GM23338 (cell line): ENCODE data around the gene SUSD1. TPM values are rescaled to one million over a fixed set of nuclear protein-coding genes. Genes with fewer than 3 reads are reported as not detected.

Source experiments
- ATAC-seq: fragments of 200-7000 bp; cut with Tn5 transposase; 3 replicates; pipeline ENCODE4 v1.9.1; 2020
- DNase-seq: peaks from one replicate; pipeline ENCODE4 v3.0.0-alpha.2; 2015; ENCODE audit warnings: low spot score
- H2AFZ ChIP-seq: fragments of 200-600 bp; sonication (generic); 2 replicates; pipeline ENCODE4 v1.8.0; 2016; ENCODE audit warnings: antibody characterized with exemption, mild to moderate bottlenecking, moderate library complexity
- H3F3A ChIP-seq: fragments of 200-600 bp; sonication (generic); replicated peaks from 2 replicates; pipeline ENCODE4 v1.8.0; 2017; ENCODE audit warnings: antibody characterized with exemption, mixed run types, low read depth
- H3K27ac ChIP-seq: fragments of 200-600 bp; sonication (generic); 2 replicates; pipeline ENCODE4 v1.6.1; 2016; ENCODE audit warnings: low read depth
- H3K27me3 ChIP-seq: fragments of 200-600 bp; sonication (generic); 2 replicates; pipeline ENCODE4 v1.8.0; 2016; ENCODE audit warnings: mild to moderate bottlenecking, mixed run types, moderate library complexity; ENCODE audit not compliant: insufficient read depth
- H3K36me3 ChIP-seq: fragments of 200-600 bp; sonication (generic); 2 replicates; pipeline ENCODE4 v1.8.0; 2016; ENCODE audit warnings: mild to moderate bottlenecking; ENCODE audit not compliant: insufficient read depth
- H3K4me1 ChIP-seq: fragments of 200-600 bp; sonication (generic); 2 replicates; pipeline ENCODE4 v1.8.0; 2016; ENCODE audit warnings: mild to moderate bottlenecking, moderate library complexity; ENCODE audit not compliant: insufficient read depth
- H3K4me2 ChIP-seq: fragments of 200-600 bp; sonication (generic); 2 replicates; pipeline ENCODE4 v1.7.1; 2017; ENCODE audit warnings: mixed run types
- H3K4me3 ChIP-seq: fragments of 200-600 bp; sonication (generic); 2 replicates; pipeline ENCODE4 v1.6.1; 2016; ENCODE audit warnings: mixed run types
- H3K79me2 ChIP-seq: fragments of 200-600 bp; sonication (generic); replicated peaks from 2 replicates; pipeline ENCODE4 v1.8.0; 2017; ENCODE audit warnings: mild to moderate bottlenecking; ENCODE audit not compliant: insufficient read depth
- H3K9me2 ChIP-seq: fragments of 200-600 bp; sonication (generic); 2 replicates; pipeline ENCODE4 v1.8.0; 2017; ENCODE audit not compliant: insufficient read depth
- H4K20me1 ChIP-seq: fragments of 200-600 bp; sonication (generic); replicated peaks from 2 replicates; pipeline ENCODE4 v1.8.0; 2017; ENCODE audit warnings: mild to moderate bottlenecking; ENCODE audit not compliant: insufficient read depth
- H3K27ac Mint-ChIP-seq: 2 replicates; pipeline ENCODE4 v1.8.0; 2020; ENCODE audit warnings: inconsistent platforms, mild to moderate bottlenecking, moderate library complexity, mixed read lengths
- H3K27me3 Mint-ChIP-seq: 3 replicates; pipeline ENCODE4 v1.8.0; 2022; ENCODE audit warnings: low read depth, mild to moderate bottlenecking, moderate library complexity, mixed read lengths, inconsistent platforms; ENCODE audit not compliant: insufficient read depth, poor library complexity
- H3K36me3 Mint-ChIP-seq: 3 replicates; pipeline ENCODE4 v1.8.0; 2021; ENCODE audit warnings: low read depth, mild to moderate bottlenecking, inconsistent platforms, moderate library complexity, mixed read lengths
- H3K4me1 Mint-ChIP-seq: 3 replicates; pipeline ENCODE4 v1.8.0; 2020; ENCODE audit warnings: mild to moderate bottlenecking, inconsistent platforms, mixed read lengths
- H3K4me3 Mint-ChIP-seq: 3 replicates; pipeline ENCODE4 v1.8.0; 2021; ENCODE audit warnings: moderate library complexity, mild to moderate bottlenecking, inconsistent platforms, mixed read lengths
- H3K9me3 Mint-ChIP-seq: 3 replicates; pipeline ENCODE4 v1.8.0; 2020; ENCODE audit warnings: moderate library complexity, mild to moderate bottlenecking, inconsistent platforms, mixed read lengths
- CREB1 ChIP-seq: fragments of 250-450 bp; sonication (Bioruptor Pico); IDR thresholded peaks from 2 replicates; pipeline ENCODE4 v1.5.0; 2020; ENCODE audit warnings: low read depth, mild to moderate bottlenecking, moderate library complexity
- CTCF ChIP-seq, 2 experiments: fragments of 200-600 bp in 1 of 2; sonication (generic) in 1 of 2; conservative IDR thresholded peaks; 2 replicates each; pipeline versions ENCODE4 v1.5.1 to v1.6.1; 2016 to 2017; ENCODE audit warnings: antibody characterized with exemption in 2 of 2, low read depth in 2 of 2, mild to moderate bottlenecking in 2 of 2, moderate library complexity in 1 of 2
- EZH2 ChIP-seq: fragments of 200-600 bp; sonication (generic); IDR thresholded peaks from one replicate; pipeline ENCODE4 v1.8.0; 2017; ENCODE audit warnings: antibody characterized with exemption, mild to moderate bottlenecking, low read depth; ENCODE audit not compliant: unreplicated experiment
- EZH2phosphoT487 ChIP-seq: fragments of 200-600 bp; sonication (generic); IDR thresholded peaks from one replicate; pipeline ENCODE4 v1.8.1; 2018; ENCODE audit warnings: antibody characterized with exemption; ENCODE audit not compliant: unreplicated experiment
- JUNB ChIP-seq: IDR thresholded peaks from one replicate; pipeline ENCODE4 v1.6.1; 2016; ENCODE audit warnings: antibody characterized with exemption; ENCODE audit not compliant: unreplicated experiment
- NANOG ChIP-seq: IDR thresholded peaks from 2 replicates; pipeline ENCODE4 v1.6.1; 2016; ENCODE audit warnings: antibody characterized with exemption, borderline replicate concordance
- ZNF114 ChIP-seq: fragments of 250-450 bp; sonication (Bioruptor Pico); IDR thresholded peaks from 2 replicates; pipeline ENCODE4 v1.5.0; 2020; ENCODE audit warnings: mild to moderate bottlenecking, moderate library complexity
- polyA plus RNA-seq: library from polyadenylated mRNA; unstranded; fragments of >200 nt; fragmentation: Nextera tagmentation; extraction: Ambion mirVana; gene quantifications from 2 replicates; pipeline ENCODE4 v1.2.1, GENCODE V29; 2016
- total RNA-seq: library from RNA; depleted of rRNA; stranded (reverse); fragments of >200 nt; shearing (Covaris generic); gene quantifications from 2 replicates; pipeline ENCODE4 v1.2.3, GENCODE V29; 2014
- TF ChIP-seq, protein P1 (sequence below): IDR thresholded peaks from one replicate; pipeline ENCODE4 v1.6.1; 2018; ENCODE audit warnings: antibody characterized with exemption; ENCODE audit not compliant: unreplicated experiment
- TF ChIP-seq, protein P2 (sequence below): fragments of 250-450 bp; sonication (Bioruptor Pico); IDR thresholded peaks from 2 replicates; pipeline ENCODE4 v1.5.0; 2020; ENCODE audit warnings: mild to moderate bottlenecking, moderate library complexity

Gene SUSD1
- total and polyA plus RNA-seq, 2 experiments from 2014 or later, result 1.2 to 6.4 TPM

GRCh38 chr9:112028242-112029221 lies 146.6 kb downstream of the SUSD1 start:
- Histone ChIP-seq H3K4me3 (no peak overlapping the region), H2AFZ (no peak overlapping the region), H3K36me3 (no peaks in the 10 kb centered on the region), H3F3A (no peaks in the 10 kb centered on the region), H4K20me1 (no peaks in the 10 kb centered on the region), H3K79me2 (no peaks in the 10 kb centered on the region), H3K9me2 (peaks cover 3% of the 10 kb centered on the region; the same call in 1 of the 2 replicates), H3K27ac (no peak overlapping the region), H3K27me3 (no peaks in the 10 kb centered on the region), H3K4me2 (no peak overlapping the region), H3K4me1 (peaks cover 10% of the 10 kb centered on the region; the same call in 1 of the 2 replicates)
- H3K4me3 Mint-ChIP-seq, result no peak overlapping the region
- H3K27ac Mint-ChIP-seq, result no peak overlapping the region
- H3K27me3 Mint-ChIP-seq, result peaks cover 3% of the 10 kb centered on the region
- DNase-seq (no peak), ATAC-seq (no peak)
- no peaks in the 10 kb centered on the region for H3K9me3 Mint-ChIP-seq
- TF ChIP-seq JUNB (no peak), CREB1 (no peak), EZH2phosphoT487 (no peak)
- no peaks in the 10 kb centered on the region for H3K36me3 Mint-ChIP-seq
- H3K4me1 Mint-ChIP-seq, result peaks cover 10% of the 10 kb centered on the region

DNA sequence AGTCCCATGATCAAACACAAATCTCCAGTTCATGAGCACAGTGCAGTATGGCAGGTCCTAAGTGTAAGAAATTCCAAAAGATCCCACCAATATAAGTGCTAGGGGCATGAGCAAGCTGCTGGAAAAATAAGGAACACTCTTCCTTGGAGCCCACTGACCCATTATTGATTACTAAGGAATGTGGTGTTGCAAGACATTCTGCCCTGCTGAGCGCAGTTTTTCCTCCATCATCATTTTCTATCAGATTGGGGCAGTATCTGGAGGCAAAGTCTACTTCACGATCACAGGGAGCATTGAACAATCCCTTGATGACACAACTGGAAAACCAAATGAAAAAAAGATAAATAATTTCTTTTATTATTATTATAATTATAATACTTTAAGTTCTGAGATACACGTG lies 149.2 kb downstream of the SUSD1 start:
- no peaks in the 10 kb centered on the region for H3K9me3 Mint-ChIP-seq
- peaks cover 10% of the 10 kb centered on the region; the same call in 1 of the 2 replicates for H3K4me1 ChIP-seq
- TF ChIP-seq CREB1 (no peak), CTCF (conservative IDR thresholded peaks at IDR 0.05; ENCODE audit: low read depth in 2 of 2) (no peak), ZNF114 (CRISPR knock-in tag) (no peak), JUNB (no peak), NANOG (no peak), EZH2 (no peak)
- TF ChIP-seq, protein P1, sequence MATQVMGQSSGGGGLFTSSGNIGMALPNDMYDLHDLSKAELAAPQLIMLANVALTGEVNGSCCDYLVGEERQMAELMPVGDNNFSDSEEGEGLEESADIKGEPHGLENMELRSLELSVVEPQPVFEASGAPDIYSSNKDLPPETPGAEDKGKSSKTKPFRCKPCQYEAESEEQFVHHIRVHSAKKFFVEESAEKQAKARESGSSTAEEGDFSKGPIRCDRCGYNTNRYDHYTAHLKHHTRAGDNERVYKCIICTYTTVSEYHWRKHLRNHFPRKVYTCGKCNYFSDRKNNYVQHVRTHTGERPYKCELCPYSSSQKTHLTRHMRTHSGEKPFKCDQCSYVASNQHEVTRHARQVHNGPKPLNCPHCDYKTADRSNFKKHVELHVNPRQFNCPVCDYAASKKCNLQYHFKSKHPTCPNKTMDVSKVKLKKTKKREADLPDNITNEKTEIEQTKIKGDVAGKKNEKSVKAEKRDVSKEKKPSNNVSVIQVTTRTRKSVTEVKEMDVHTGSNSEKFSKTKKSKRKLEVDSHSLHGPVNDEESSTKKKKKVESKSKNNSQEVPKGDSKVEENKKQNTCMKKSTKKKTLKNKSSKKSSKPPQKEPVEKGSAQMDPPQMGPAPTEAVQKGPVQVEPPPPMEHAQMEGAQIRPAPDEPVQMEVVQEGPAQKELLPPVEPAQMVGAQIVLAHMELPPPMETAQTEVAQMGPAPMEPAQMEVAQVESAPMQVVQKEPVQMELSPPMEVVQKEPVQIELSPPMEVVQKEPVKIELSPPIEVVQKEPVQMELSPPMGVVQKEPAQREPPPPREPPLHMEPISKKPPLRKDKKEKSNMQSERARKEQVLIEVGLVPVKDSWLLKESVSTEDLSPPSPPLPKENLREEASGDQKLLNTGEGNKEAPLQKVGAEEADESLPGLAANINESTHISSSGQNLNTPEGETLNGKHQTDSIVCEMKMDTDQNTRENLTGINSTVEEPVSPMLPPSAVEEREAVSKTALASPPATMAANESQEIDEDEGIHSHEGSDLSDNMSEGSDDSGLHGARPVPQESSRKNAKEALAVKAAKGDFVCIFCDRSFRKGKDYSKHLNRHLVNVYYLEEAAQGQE, result no peak
- TF ChIP-seq, protein P2, sequence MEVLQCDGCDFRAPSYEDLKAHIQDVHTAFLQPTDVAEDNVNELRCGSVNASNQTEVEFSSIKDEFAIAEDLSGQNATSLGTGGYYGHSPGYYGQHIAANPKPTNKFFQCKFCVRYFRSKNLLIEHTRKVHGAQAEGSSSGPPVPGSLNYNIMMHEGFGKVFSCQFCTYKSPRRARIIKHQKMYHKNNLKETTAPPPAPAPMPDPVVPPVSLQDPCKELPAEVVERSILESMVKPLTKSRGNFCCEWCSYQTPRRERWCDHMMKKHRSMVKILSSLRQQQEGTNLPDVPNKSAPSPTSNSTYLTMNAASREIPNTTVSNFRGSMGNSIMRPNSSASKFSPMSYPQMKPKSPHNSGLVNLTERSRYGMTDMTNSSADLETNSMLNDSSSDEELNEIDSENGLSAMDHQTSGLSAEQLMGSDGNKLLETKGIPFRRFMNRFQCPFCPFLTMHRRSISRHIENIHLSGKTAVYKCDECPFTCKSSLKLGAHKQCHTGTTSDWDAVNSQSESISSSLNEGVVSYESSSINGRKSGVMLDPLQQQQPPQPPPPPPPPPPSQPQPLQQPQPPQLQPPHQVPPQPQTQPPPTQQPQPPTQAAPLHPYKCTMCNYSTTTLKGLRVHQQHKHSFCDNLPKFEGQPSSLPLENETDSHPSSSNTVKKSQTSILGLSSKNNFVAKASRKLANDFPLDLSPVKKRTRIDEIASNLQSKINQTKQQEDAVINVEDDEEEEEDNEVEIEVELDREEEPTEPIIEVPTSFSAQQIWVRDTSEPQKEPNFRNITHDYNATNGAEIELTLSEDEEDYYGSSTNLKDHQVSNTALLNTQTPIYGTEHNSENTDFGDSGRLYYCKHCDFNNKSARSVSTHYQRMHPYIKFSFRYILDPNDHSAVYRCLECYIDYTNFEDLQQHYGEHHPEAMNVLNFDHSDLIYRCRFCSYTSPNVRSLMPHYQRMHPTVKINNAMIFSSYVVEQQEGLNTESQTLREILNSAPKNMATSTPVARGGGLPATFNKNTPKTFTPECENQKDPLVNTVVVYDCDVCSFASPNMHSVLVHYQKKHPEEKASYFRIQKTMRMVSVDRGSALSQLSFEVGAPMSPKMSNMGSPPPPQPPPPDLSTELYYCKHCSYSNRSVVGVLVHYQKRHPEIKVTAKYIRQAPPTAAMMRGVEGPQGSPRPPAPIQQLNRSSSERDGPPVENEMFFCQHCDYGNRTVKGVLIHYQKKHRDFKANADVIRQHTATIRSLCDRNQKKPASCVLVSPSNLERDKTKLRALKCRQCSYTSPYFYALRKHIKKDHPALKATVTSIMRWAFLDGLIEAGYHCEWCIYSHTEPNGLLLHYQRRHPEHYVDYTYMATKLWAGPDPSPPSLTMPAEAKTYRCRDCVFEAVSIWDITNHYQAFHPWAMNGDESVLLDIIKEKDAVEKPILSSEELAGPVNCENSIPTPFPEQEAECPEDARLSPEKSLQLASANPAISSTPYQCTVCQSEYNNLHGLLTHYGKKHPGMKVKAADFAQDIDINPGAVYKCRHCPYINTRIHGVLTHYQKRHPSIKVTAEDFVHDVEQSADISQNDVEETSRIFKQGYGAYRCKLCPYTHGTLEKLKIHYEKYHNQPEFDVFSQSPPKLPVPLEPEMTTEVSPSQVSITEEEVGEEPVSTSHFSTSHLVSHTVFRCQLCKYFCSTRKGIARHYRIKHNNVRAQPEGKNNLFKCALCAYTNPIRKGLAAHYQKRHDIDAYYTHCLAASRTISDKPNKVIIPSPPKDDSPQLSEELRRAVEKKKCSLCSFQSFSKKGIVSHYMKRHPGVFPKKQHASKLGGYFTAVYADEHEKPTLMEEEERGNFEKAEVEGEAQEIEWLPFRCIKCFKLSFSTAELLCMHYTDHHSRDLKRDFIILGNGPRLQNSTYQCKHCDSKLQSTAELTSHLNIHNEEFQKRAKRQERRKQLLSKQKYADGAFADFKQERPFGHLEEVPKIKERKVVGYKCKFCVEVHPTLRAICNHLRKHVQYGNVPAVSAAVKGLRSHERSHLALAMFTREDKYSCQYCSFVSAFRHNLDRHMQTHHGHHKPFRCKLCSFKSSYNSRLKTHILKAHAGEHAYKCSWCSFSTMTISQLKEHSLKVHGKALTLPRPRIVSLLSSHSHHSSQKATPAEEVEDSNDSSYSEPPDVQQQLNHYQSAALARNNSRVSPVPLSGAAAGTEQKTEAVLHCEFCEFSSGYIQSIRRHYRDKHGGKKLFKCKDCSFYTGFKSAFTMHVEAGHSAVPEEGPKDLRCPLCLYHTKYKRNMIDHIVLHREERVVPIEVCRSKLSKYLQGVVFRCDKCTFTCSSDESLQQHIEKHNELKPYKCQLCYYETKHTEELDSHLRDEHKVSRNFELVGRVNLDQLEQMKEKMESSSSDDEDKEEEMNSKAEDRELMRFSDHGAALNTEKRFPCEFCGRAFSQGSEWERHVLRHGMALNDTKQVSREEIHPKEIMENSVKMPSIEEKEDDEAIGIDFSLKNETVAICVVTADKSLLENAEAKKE (CRISPR knock-in tag), result no peak

More for the DNA sequence above, 149.2 kb downstream of the SUSD1 start:
- ATAC-seq (no peak), DNase-seq (no peak)
- H3K4me2 ChIP-seq, result no peak overlapping the region
- H3K27me3 Mint-ChIP-seq, result peaks cover 6% of the 10 kb centered on the region
- no peak overlapping the region for H3K4me3 ChIP-seq
- H3K4me3 Mint-ChIP-seq, result no peak overlapping the region
- H3K36me3 Mint-ChIP-seq, result no peaks in the 10 kb centered on the region
- H2AFZ ChIP-seq, result no peak overlapping the region
- H3K9me2 ChIP-seq, result no peaks in the 10 kb centered on the region
- no peaks in the 10 kb centered on the region for H3K27me3 ChIP-seq
- H4K20me1 ChIP-seq, result no peaks in the 10 kb centered on the region
- H3K36me3 ChIP-seq, result no peaks in the 10 kb centered on the region
- H3K27ac ChIP-seq, result no peak overlapping the region
- no peaks in the 10 kb centered on the region for H3K79me2 ChIP-seq
- H3F3A ChIP-seq, result no peaks in the 10 kb centered on the region
- H3K4me1 Mint-ChIP-seq, result peaks cover 9% of the 10 kb centered on the region
- H3K27ac Mint-ChIP-seq, result no peak overlapping the region
